Trophoblast cell (in vitro differentiated cells and primary cell): ENCODE measurements around the gene SH3TC1.

ENCODE experiments used
- DNase-seq, 2 donors: peaks; one replicate each; pipeline ENCODE4 v3.0.0-alpha.2; 2016
- H2AFZ ChIP-seq: 2 replicates; pipeline ENCODE4 v1.6.1; 2013; ENCODE audit warnings: low read length, moderate library complexity, mild to moderate bottlenecking; ENCODE audit not compliant: insufficient read depth, poor library complexity
- H2AK5ac ChIP-seq: 2 replicates; pipeline ENCODE4 v1.6.1; 2013; ENCODE audit warnings: mild to moderate bottlenecking, low read length
- H2BK120ac ChIP-seq: 2 replicates; pipeline ENCODE4 v1.6.1; 2013; ENCODE audit warnings: low read length, mild to moderate bottlenecking, moderate library complexity; ENCODE audit not compliant: insufficient read depth, poor library complexity
- H2BK12ac ChIP-seq: 2 replicates; pipeline ENCODE4 v1.6.1; 2013; ENCODE audit warnings: mild to moderate bottlenecking, low read length, moderate library complexity
- H2BK5ac ChIP-seq: 2 replicates; pipeline ENCODE4 v1.6.1; 2013; ENCODE audit warnings: low read length, low read depth, moderate library complexity, mild to moderate bottlenecking; ENCODE audit not compliant: poor library complexity
- H3K14ac ChIP-seq: 2 replicates; pipeline ENCODE4 v1.6.1; 2013; ENCODE audit warnings: mild to moderate bottlenecking, low read length
- H3K18ac ChIP-seq: 2 replicates; pipeline ENCODE4 v1.6.1; 2013; ENCODE audit warnings: mild to moderate bottlenecking, low read length
- H3K23ac ChIP-seq: 2 replicates; pipeline ENCODE4 v1.6.1; 2013; ENCODE audit warnings: low read length
- H3K27ac ChIP-seq: 2 replicates; pipeline ENCODE4 v1.5.1; 2013; ENCODE audit warnings: low read depth, mild to moderate bottlenecking, inconsistent platforms, low read length, moderate library complexity
- H3K27me3 ChIP-seq: 2 replicates; pipeline ENCODE4 v1.6.1; 2013; ENCODE audit warnings: inconsistent platforms, mild to moderate bottlenecking, low read length, moderate library complexity; ENCODE audit not compliant: insufficient read depth
- H3K36me3 ChIP-seq, 2 experiments: 1 replicate in 1 of 2; 2 replicates in 1 of 2; pipeline ENCODE4 v1.6.1; 2013; ENCODE audit warnings: low read length in 2 of 2, mild to moderate bottlenecking in 2 of 2, moderate library complexity in 1 of 2; ENCODE audit not compliant: insufficient read depth in 2 of 2, control insufficient read depth in 1 of 2
- H3K4ac ChIP-seq: 2 replicates; pipeline ENCODE4 v1.6.1; 2013; ENCODE audit warnings: low read depth, mild to moderate bottlenecking, low read length, moderate library complexity
- H3K4me1 ChIP-seq, 2 experiments: 1 replicate in 1 of 2; 2 replicates in 1 of 2; pipeline ENCODE4 v1.6.1; 2013; ENCODE audit warnings: low read length in 2 of 2, mild to moderate bottlenecking in 2 of 2, moderate library complexity in 1 of 2; ENCODE audit not compliant: insufficient read depth in 2 of 2, control insufficient read depth in 1 of 2
- H3K4me2 ChIP-seq: 2 replicates; pipeline ENCODE4 v1.6.1; 2013; ENCODE audit warnings: inconsistent platforms, mild to moderate bottlenecking, low read length, moderate library complexity
- H3K4me3 ChIP-seq: 2 replicates; pipeline ENCODE4 v1.5.1; 2013; ENCODE audit warnings: mild to moderate bottlenecking, low read depth, low read length, inconsistent platforms
- H3K79me1 ChIP-seq: one replicate; pipeline ENCODE4 v1.6.1; 2013; ENCODE audit warnings: low read length
- H3K79me2 ChIP-seq: 2 replicates; pipeline ENCODE4 v1.6.1; 2013; ENCODE audit warnings: low read length, mild to moderate bottlenecking; ENCODE audit not compliant: control insufficient read depth, insufficient read depth, poor library complexity
- H3K9ac ChIP-seq: 2 replicates; pipeline ENCODE4 v1.6.1; 2013; ENCODE audit warnings: mild to moderate bottlenecking, low read length
- H3K9me3 ChIP-seq: 2 replicates; pipeline ENCODE4 v1.6.1; 2013; ENCODE audit warnings: low read depth, mild to moderate bottlenecking, control low read depth, inconsistent platforms, low read length; ENCODE audit not compliant: insufficient read depth
- H4K12ac ChIP-seq: 2 replicates; pipeline ENCODE4 v1.6.1; 2013; ENCODE audit warnings: low read depth, mild to moderate bottlenecking, low read length, moderate library complexity
- H4K8ac ChIP-seq: 2 replicates; pipeline ENCODE4 v1.6.1; 2013; ENCODE audit warnings: low read depth, mild to moderate bottlenecking, low read length, moderate library complexity
- H4K91ac ChIP-seq: one replicate; pipeline ENCODE4 v1.6.1; 2013; ENCODE audit warnings: low read depth, mild to moderate bottlenecking, low read length, moderate library complexity
- WGBS: extraction: QIAGEN DNeasy Blood & Tissue Kit; methylation state at CpG from one replicate; pipeline ENCODE4 v1.1.7; 2013; ENCODE audit warnings: missing lambda C conversion rate; ENCODE audit not compliant: insufficient read length, insufficient coverage; ENCODE audit errors: extremely low coverage; 5-methylcytosine and 5-hydroxymethylcytosine counted together

SH3TC1 gene

DNA sequence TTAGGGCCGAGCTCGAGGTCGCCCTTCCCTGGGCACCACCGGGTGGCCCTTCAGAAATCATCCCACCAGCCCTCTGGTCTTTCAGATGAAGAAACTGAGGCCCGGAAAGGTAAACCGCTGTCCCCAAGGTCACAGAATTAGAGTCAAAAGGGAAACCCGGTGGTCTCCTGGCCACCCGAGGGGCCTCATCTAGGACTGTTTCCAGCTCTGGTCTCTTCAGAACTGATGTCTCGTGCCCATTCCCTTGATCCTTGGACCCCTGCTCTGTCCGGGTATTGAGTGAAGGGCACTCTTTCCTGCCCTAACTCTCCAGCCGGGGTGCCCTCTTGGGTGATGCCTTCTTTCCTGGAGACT lies 71.3 kb downstream of the SH3TC1 start:
- Histone ChIP-seq H3K18ac (peak overlapping the region; percentile 61), H3K14ac (peak overlapping the region; percentile 57), H2BK5ac (no peak overlapping the region), H3K23ac (no peak overlapping the region), H3K27ac (no peak overlapping the region), H2AK5ac (peak overlapping the region; percentile 3), H3K4ac (no peak overlapping the region), H3K79me2 (peaks cover 4% of the 10 kb centered on the region), H3K9ac (no peak overlapping the region), H3K36me3 (peaks cover 0 to 2% of the 10 kb centered on the region in 2 experiments), H3K4me3 (no peak overlapping the region), H3K27me3 (peaks cover 3% of the 10 kb centered on the region), H3K9me3 (peaks cover 5% of the 10 kb centered on the region), H4K91ac (peak overlapping the region; percentile 72), H3K4me1 (peaks cover 35% of the 10 kb centered on the region in 2 experiments), H2BK120ac (no peak overlapping the region), H2BK12ac (peak overlapping the region; percentile 12), H3K4me2 (peak overlapping the region; percentile 90), H4K8ac (peak overlapping the region; percentile 14), H2AFZ (no peak overlapping the region), H4K12ac (no peak overlapping the region), H3K79me1 (peaks cover 15% of the 10 kb centered on the region)
- DNase-seq: no peak
- no CpG with 5 or more reads among the region's 11 CpGs for WGBS

DNA sequence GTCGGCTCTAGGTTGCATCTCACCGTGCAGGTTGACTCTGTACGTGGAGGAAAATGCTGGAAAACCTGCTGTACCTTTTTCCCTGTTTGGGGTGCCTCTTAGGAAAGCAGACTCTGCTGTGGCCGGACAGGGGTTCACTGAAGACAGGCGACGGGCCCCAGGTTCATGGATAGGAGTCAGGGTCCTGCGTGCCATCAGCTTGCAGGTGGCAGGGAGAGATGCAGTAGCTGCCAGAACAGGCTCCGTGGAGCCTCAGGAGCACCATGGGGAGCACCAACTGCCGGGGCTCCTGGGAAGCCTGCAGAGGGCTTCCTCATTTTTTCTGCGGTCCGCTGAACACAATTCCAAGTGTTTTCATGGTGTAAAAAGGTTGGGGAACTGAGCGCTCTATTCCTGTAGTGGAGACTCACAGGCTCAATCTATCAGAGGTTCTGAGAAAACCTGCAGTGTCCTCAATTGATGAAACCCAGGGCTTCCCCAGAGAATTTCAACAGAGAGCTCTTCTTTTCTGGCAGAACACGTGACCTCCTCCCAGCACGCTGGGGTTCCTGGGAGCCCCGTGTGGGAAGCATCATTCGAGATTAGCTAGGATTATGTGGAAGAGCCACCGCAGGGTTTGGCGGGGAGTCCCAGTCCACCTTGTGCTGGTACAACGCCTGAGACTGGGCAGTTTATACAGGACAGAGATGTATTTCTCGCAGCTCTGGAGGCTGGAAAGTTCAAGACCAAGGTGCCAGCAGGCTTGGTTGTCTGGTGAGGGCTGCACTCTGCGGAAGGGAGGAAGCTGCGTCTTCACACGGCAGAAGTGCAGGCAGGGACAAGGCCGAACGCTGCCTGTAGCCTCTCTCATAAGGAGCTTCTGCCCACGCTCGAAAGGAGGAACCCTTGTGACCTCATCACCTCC lies 72.1 kb downstream of the SH3TC1 start:
- Histone ChIP-seq H2BK12ac (no peak overlapping the region), H2BK120ac (no peak overlapping the region), H4K12ac (no peak overlapping the region), H3K14ac (no peak overlapping the region), H3K27me3 (peaks cover 3% of the 10 kb centered on the region), H3K4ac (no peak overlapping the region), H4K8ac (no peak overlapping the region), H2BK5ac (no peak overlapping the region), H3K9me3 (peaks cover 5% of the 10 kb centered on the region), H3K27ac (no peak overlapping the region), H3K18ac (no peak overlapping the region), H3K36me3 (peaks cover 0 to 2% of the 10 kb centered on the region in 2 experiments), H4K91ac (no peak overlapping the region), H3K9ac (no peak overlapping the region), H3K4me1 (peaks cover 35% of the 10 kb centered on the region in 2 experiments), H3K4me2 (peak overlapping the region; percentile 90), H2AK5ac (no peak overlapping the region), H3K4me3 (no peak overlapping the region), H3K23ac (no peak overlapping the region), H3K79me2 (peaks cover 4% of the 10 kb centered on the region), H2AFZ (no peak overlapping the region), H3K79me1 (peaks cover 15% of the 10 kb centered on the region)
- no CpG with 5 or more reads among the region's 27 CpGs for WGBS
- DNase-seq: no peak

DNA sequence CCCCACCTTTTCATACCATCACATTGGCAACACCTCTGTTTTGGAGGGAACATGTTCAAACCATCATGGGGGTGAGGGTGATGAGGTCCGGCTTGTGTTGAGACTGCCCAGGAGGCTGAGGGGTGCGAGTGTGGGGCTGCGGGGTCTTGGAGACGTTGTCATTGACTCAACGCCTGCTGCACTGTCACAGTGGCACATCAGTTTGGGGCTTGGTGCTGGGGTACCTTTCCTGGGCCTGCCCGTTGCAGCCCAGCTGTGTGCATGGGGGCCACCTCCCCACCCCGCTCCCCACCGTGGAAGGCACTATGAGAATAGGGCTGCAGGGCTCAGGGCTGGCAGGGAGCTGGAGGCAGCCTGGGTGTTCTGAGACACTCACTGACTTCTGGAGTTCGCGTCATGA lies 72.7 kb downstream of the SH3TC1 start:
- Histone ChIP-seq H3K14ac (peak overlapping the region; percentile 13), H2BK120ac (no peak overlapping the region), H4K12ac (no peak overlapping the region), H2AFZ (no peak overlapping the region), H3K4me3 (no peak overlapping the region), H3K36me3 (peaks cover 0 to 2% of the 10 kb centered on the region in 2 experiments), H3K9ac (no peak overlapping the region), H3K79me2 (peaks cover 4% of the 10 kb centered on the region), H3K9me3 (peaks cover 5% of the 10 kb centered on the region), H3K18ac (no peak overlapping the region), H2BK5ac (no peak overlapping the region), H2BK12ac (no peak overlapping the region), H3K4me2 (no peak overlapping the region), H3K4ac (no peak overlapping the region), H4K91ac (no peak overlapping the region), H3K23ac (no peak overlapping the region), H3K27me3 (peaks cover 3% of the 10 kb centered on the region), H4K8ac (no peak overlapping the region), H3K4me1 (peaks cover 29 to 30% of the 10 kb centered on the region in 2 experiments), H3K79me1 (peaks cover 15% of the 10 kb centered on the region), H2AK5ac (peak overlapping the region; percentile 32), H3K27ac (no peak overlapping the region)
- no CpG with 5 or more reads among the region's 10 CpGs for WGBS
- DNase-seq: no peak

- Histone ChIP-seq H3K4ac (no peak overlapping the region), H3K27ac (no peak overlapping the region), H4K91ac (peak overlapping the region; percentile 38), H3K4me2 (no peak overlapping the region), H3K23ac (no peak overlapping the region), H3K18ac (no peak overlapping the region), H3K9me3 (peaks cover 5% of the 10 kb centered on the region), H3K14ac (no peak overlapping the region), H4K8ac (peak overlapping the region; percentile 19), H2AFZ (no peak overlapping the region), H3K79me2 (peaks cover 4% of the 10 kb centered on the region), H3K27me3 (peaks cover 3% of the 10 kb centered on the region), H3K36me3 (peaks cover 0 to 2% of the 10 kb centered on the region in 2 experiments), H3K79me1 (peaks cover 9% of the 10 kb centered on the region), H2BK5ac (no peak overlapping the region), H2BK120ac (no peak overlapping the region), H2AK5ac (peak overlapping the region; percentile 2), H3K4me3 (no peak overlapping the region), H3K9ac (no peak overlapping the region), H4K12ac (no peak overlapping the region), H2BK12ac (peak overlapping the region; percentile 7), H3K4me1 (peaks cover 24 to 26% of the 10 kb centered on the region in 2 experiments)
- no peak for DNase-seq
- no CpG with 5 or more reads among the region's 30 CpGs for WGBS
Measured at GRCh38 chr4:8272472-8273428, 73.7 kb downstream of the SH3TC1 start.
